Activated CD8-positive, alpha-beta T cell treated with anti-CD3 and anti-CD28 coated beads for 36 hours (primary cell): ENCODE data around the gene TRAPPC2L. TPM values are rescaled to one million over a fixed set of nuclear protein-coding genes. Genes with fewer than 3 reads are reported as not detected.

Experiments
- ATAC-seq: fragments of 200-7000 bp; cut with Tn5 transposase; one replicate; pipeline ENCODE4 v1.10.0; 2021; ENCODE audit warnings: mild to moderate bottlenecking, moderate library complexity
- CTCF ChIA-PET: fragments of 350-600 bp; sonication (Branson Sonifier 250); formaldehyde crosslinking; loops from one replicate; lab custom pipeline; 2021; ENCODE audit warnings: antibody characterized with exemption; lab: Charles Lee
- POLR2A ChIA-PET: fragments of 350-600 bp; sonication (Branson Sonifier 250); formaldehyde crosslinking; loops from one replicate; lab custom pipeline; 2021; ENCODE audit warnings: antibody characterized with exemption; lab: Charles Lee
- DNase-seq: peaks from one replicate; pipeline ENCODE4 v3.0.0-alpha.2; 2020
- H3K27ac Mint-ChIP-seq: one replicate; pipeline ENCODE4 v1.8.0; 2021; ENCODE audit warnings: mild to moderate bottlenecking, mixed read lengths
- H3K27me3 Mint-ChIP-seq: one replicate; pipeline ENCODE4 v1.8.0; 2021; ENCODE audit warnings: mixed read lengths
- H3K36me3 Mint-ChIP-seq: one replicate; pipeline ENCODE4 v1.8.0; 2021; ENCODE audit warnings: low read depth, mixed read lengths
- H3K4me1 Mint-ChIP-seq: one replicate; pipeline ENCODE4 v1.8.0; 2021; ENCODE audit warnings: low read depth, mixed read lengths
- H3K4me3 Mint-ChIP-seq: one replicate; pipeline ENCODE4 v1.8.0; 2021; ENCODE audit warnings: mild to moderate bottlenecking, moderate library complexity, mixed read lengths
- H3K9me3 Mint-ChIP-seq: one replicate; pipeline ENCODE4 v1.8.0; 2021; ENCODE audit warnings: mixed read lengths
- intact Hi-C: fragments of 100-400 bp; cut with micrococcal nuclease; formaldehyde crosslinking; loops from one replicate; pipeline ENCODE4 v1.10.0; 2022
- total RNA-seq, 2 experiments: library from RNA; stranded (reverse); gene quantifications; one replicate each; pipeline ENCODE4 v1.2.3, GENCODE V29; 2021
- TF ChIP-seq, protein P1 (sequence below): fragments of 200-600 bp; IDR thresholded peaks from one replicate; pipeline ENCODE4 v1.8.0; 2022; ENCODE audit warnings: antibody characterized with exemption, mild to moderate bottlenecking

TRAPPC2L gene
- total RNA-seq, 2 experiments from 2014 or later = 56.4 to 61.9 TPM

DNA sequence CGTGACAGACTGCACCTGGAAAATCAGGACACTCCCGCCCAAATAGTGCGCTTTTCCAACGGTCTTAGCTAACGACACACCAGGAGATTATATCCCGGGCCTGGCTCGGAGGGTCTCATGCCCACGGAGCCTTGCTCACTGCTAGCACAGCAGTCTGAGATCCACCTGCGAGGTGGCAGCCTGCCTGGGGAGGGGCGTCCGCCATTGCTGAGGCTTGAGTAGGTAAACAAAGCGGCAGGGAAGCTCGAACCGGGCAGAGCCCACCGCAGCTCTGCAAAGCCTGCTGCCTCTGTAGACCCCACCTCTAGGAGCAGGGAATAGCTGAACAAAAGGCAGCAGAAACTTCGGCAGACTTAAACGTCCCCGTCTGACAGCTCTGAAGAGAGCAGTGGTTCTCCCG lies 5.3 kb upstream of the TRAPPC2L start:
- TF ChIP-seq, protein P1, sequence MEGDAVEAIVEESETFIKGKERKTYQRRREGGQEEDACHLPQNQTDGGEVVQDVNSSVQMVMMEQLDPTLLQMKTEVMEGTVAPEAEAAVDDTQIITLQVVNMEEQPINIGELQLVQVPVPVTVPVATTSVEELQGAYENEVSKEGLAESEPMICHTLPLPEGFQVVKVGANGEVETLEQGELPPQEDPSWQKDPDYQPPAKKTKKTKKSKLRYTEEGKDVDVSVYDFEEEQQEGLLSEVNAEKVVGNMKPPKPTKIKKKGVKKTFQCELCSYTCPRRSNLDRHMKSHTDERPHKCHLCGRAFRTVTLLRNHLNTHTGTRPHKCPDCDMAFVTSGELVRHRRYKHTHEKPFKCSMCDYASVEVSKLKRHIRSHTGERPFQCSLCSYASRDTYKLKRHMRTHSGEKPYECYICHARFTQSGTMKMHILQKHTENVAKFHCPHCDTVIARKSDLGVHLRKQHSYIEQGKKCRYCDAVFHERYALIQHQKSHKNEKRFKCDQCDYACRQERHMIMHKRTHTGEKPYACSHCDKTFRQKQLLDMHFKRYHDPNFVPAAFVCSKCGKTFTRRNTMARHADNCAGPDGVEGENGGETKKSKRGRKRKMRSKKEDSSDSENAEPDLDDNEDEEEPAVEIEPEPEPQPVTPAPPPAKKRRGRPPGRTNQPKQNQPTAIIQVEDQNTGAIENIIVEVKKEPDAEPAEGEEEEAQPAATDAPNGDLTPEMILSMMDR = no peak
- H3K4me3 Mint-ChIP-seq = no peak overlapping the region
- no peak for DNase-seq
- no peak for ATAC-seq
- H3K27me3 Mint-ChIP-seq = no peaks in the 10 kb centered on the region
- no peaks in the 10 kb centered on the region for H3K9me3 Mint-ChIP-seq
- H3K36me3 Mint-ChIP-seq = peaks cover 4% of the 10 kb centered on the region
- intact Hi-C loops = no loop called here
- ChIA-PET POLR2A (interaction anchor here (0.7 to 1.2 kb wide), 2 partner anchors 33 to 41 kb away, joined by 3 read pairs; no protein-coding TSS in a partner anchor), CTCF (no interaction called here)
- H3K4me1 Mint-ChIP-seq = peaks cover 20% of the 10 kb centered on the region
- no peak overlapping the region for H3K27ac Mint-ChIP-seq

DNA sequence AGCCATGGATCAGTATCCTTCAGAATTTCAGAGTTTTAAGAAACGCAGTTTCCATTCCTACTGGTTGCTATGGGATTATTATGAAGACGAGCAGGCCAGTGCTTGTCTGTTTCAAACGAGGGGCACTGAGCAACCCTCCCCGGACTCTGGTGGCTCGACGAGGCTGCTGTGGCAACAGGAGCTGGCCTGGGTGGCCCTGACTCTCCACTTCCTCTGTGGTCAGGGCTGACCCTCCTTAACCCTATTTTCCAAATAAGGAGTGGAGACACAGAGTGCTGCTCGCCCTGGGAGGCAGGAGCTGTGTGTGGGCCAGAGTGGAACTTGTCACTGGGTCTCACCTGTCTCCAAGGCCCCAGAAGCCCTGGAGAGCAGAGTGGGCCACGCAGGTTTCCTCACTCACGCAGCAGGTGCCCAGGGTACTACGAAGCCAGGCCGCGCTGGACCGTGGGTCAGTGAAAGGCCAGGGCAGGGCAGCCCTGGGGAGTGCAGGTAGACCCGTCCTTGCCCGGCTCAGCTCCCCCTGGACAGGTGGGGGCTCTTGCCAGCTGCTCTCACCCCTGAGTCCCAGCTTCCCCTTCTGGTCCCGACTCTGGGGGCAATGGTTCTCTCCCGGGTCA lies 3.5 kb upstream of the TRAPPC2L start:
- H3K36me3 Mint-ChIP-seq = peaks cover 5% of the 10 kb centered on the region
- no peaks in the 10 kb centered on the region for H3K27me3 Mint-ChIP-seq
- no peak overlapping the region for H3K27ac Mint-ChIP-seq
- H3K4me1 Mint-ChIP-seq = peaks cover 26% of the 10 kb centered on the region
- ATAC-seq = no peak
- no peak for DNase-seq
- no peaks in the 10 kb centered on the region for H3K9me3 Mint-ChIP-seq
- TF ChIP-seq, protein P1 = no peak
- intact Hi-C loops = no loop called here
- ChIA-PET POLR2A (interaction anchor here (1.3 kb wide), 1 partner anchor 35 kb away, joined by 3 read pairs; no protein-coding TSS in a partner anchor), CTCF (interaction anchor here (1.0 to 1.2 kb wide), 2 partner anchors 41 to 116 kb away, joined by 3 read pairs; no protein-coding TSS in a partner anchor)
- no peak overlapping the region for H3K4me3 Mint-ChIP-seq

DNA sequence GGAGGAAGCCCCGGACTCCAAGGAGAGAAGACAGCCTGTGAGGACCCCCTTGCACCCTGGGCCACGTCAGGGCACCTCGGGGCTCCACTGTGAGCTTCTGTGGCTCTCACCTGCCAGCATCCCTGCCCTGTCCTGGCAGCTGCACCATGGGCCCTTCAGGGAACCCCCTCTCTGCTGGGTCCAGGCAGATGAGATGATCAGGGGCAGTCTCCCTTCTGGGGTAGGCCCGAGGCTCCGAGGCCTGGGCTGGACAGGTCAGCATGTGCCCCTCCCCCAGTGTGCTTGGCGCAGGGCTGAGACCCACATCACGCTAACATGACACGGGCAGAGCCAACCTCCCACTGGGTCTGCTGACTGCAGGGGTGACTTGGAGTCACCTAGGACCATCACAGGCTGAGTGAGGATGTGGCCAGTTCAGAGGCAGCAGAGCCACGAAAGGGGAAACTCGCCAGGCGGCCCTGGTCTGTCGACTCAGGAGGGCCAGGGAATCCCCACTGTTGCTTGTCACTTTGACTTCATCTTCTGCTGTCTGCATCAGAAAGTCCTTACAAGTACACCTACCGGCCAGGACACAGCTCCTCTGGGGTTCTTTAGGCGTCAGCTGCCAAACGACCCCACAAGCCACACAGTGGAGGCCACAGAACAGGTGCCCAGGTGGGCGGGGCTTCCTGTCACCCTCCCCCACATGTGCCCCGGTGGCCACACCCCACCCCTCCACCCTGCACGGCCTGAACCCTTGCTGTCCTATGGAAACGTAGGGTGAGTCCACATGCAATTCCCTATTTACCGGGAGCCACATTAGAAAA lies 2.4 kb upstream of the TRAPPC2L start:
- DNase-seq = peak; percentile 59
- ChIA-PET CTCF (interaction anchor here (0.9 kb wide), 1 partner anchor 362 kb away, joined by 3 read pairs; no protein-coding TSS in a partner anchor), POLR2A (interaction anchor here (1.3 kb wide), 1 partner anchor 36 kb away, joined by 3 read pairs; no protein-coding TSS in a partner anchor)
- intact Hi-C loops = no loop called here
- H3K9me3 Mint-ChIP-seq = no peaks in the 10 kb centered on the region
- TF ChIP-seq, protein P1 = no peak
- H3K4me1 Mint-ChIP-seq = peaks cover 31% of the 10 kb centered on the region
- no peaks in the 10 kb centered on the region for H3K27me3 Mint-ChIP-seq
- ATAC-seq = peak; percentile 6
- no peak overlapping the region for H3K27ac Mint-ChIP-seq
- H3K36me3 Mint-ChIP-seq = peaks cover 12% of the 10 kb centered on the region
- H3K4me3 Mint-ChIP-seq = peak overlapping the region; percentile 73

DNA sequence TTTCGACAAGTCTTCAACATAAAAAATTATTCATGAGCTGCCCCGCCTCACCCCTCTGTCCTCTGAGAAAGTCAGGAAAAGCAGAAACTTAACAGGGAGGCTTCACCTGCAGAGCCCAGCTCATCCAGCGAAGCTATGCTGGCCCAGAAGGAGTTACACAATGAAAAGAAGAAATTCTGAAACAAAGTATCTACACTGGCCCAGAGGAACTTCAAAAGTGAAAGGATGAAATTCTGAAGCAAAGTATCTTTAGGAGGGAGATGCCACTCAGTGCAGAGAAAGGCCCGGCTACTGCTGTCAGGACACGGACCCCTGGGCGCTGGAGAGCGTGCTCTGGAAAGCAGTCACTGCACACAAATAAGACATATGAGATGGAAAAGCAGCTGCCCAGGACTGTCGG lies 1.8 kb upstream of the TRAPPC2L start:
- intact Hi-C loops = no loop called here
- peak overlapping the region; percentile 25 for H3K27ac Mint-ChIP-seq
- TF ChIP-seq, protein P1 = no peak
- ATAC-seq = no peak
- no peaks in the 10 kb centered on the region for H3K9me3 Mint-ChIP-seq
- ChIA-PET CTCF (interaction anchor here (0.9 kb wide), 1 partner anchor 361 kb away, joined by 3 read pairs; no protein-coding TSS in a partner anchor), POLR2A (no interaction called here)
- H3K4me1 Mint-ChIP-seq = peaks cover 31% of the 10 kb centered on the region
- no peaks in the 10 kb centered on the region for H3K27me3 Mint-ChIP-seq
- peaks cover 16% of the 10 kb centered on the region for H3K36me3 Mint-ChIP-seq
- peak overlapping the region; percentile 73 for H3K4me3 Mint-ChIP-seq
- no peak for DNase-seq

DNA sequence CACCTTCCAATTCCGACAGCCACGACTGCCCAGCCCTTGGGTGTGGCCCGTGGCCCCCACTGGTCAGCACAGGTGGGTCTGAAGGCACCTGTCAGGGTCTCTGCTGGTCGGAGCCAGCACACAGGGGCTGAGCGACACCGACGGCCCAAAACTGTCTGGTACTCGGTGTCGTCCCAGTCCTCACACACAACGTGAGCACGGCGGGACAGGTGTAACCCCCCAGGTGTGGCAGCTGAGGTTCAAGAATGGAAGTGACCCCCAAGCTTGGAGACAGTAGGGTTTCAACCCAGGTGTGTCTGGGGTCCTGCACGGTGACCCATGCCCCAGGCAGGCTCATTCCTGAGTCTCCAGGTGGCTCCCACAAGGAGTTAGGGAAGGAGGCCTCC lies 1.2 kb upstream of the TRAPPC2L start:
- Mint-ChIP-seq H3K36me3 (peaks cover 16% of the 10 kb centered on the region), H3K4me3 (peak overlapping the region; percentile 73), H3K9me3 (no peaks in the 10 kb centered on the region), H3K4me1 (peaks cover 31% of the 10 kb centered on the region), H3K27ac (peak overlapping the region; percentile 46), H3K27me3 (no peaks in the 10 kb centered on the region)
- CTCF ChIA-PET = no interaction called here
- TF ChIP-seq, protein P1 = no peak
- POLR2A ChIA-PET = no interaction called here
- DNase-seq = no peak
- intact Hi-C loops = no loop called here
- ATAC-seq = no peak
